ENCODE data around the gene TPK1.

DNA sequence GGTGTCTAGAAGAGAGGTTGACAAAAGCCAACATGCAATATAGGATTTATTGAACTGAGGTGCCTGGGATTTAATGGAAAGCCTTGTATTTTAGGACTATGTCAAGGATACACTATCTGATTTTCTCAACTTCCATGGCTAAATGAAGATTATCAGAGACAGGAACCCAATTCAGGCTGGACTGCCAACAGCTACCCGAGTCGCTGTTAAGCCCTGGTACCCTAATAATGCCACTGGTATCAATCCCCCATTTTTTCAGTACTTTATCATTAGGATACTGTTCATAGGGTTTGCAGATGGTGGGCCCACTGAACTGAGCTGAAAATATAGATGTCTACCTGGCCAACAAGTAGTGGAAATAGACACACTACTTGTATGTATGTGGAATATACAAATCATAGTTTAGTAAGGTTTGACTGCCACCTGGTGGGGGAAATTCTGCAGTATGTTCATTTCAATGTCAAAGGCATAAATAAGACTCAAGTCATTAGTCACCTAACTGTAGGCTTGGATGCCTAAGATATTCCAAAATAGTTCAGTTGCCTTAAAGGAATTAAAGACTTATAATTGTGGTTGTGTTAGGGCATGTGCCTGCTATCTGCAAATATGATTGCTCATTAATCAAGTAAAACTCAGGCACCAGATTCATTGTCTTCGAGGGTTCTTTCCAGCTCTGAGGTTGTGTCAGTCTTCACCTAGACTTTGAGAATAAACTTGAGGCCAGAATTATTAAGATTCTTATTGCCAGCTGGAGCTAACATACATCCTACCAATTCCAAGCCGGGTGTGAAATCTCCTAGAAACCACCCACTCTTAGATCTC, 398.3 kb downstream of the TPK1 start:
- TF ChIP-seq, protein P1, sequence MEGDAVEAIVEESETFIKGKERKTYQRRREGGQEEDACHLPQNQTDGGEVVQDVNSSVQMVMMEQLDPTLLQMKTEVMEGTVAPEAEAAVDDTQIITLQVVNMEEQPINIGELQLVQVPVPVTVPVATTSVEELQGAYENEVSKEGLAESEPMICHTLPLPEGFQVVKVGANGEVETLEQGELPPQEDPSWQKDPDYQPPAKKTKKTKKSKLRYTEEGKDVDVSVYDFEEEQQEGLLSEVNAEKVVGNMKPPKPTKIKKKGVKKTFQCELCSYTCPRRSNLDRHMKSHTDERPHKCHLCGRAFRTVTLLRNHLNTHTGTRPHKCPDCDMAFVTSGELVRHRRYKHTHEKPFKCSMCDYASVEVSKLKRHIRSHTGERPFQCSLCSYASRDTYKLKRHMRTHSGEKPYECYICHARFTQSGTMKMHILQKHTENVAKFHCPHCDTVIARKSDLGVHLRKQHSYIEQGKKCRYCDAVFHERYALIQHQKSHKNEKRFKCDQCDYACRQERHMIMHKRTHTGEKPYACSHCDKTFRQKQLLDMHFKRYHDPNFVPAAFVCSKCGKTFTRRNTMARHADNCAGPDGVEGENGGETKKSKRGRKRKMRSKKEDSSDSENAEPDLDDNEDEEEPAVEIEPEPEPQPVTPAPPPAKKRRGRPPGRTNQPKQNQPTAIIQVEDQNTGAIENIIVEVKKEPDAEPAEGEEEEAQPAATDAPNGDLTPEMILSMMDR (IDR thresholded peaks at IDR 0.05), result peak; percentile 74
- TF ChIP-seq EZH2 (IDR thresholded peaks at IDR 0.05) (no peak), EZH2phosphoT487 (IDR thresholded peaks at IDR 0.05) (no peak)

Measured in neural progenitor cell (in vitro differentiated cells).